ENCODE data around the gene BST2.
A peak's percentile ranks its signal among the peaks of the same experiment; 100 is the strongest.

Gene BST2

DNA sequence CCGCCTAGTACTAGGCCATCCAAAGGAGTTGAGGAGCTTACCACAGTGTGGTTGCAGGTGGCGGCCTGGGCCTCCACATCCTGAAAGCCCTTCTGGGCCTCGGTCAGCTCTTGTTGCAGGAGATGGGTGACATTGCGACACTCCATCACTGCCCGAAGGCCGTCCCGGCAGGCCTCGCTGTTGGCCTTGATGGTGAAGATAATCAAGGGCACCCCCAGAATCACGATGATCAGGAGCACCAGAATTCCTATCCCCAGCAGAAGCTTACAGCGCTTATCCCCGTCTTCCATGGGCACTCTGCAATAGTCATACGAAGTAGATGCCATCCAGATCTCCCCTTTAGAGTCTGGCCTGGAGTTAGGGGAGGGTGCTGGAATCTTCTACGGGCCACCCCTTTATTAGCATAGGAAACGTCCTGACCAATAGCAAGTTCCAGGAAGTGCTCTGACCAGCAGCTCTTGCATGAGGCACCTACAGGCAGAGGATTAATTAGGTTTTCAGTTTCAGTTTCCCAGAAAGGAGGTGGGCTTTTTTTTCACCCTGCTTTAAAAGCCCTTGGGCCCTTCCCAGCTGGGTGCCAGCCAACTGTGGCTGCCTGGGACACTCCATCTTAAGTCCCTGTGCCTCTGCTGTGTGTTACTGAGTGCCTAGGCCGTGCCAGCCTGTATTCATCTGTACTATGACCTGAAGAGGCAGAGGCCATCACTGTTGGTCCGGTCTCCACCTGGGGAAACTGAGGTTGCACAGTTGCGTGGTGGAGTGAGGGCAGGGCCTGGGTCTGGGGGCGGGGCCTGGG lies at the start of gene BST2:
TSS of gene BST2 (minus strand) at position 381 of the 796 bp plus-strand sequence. CDS start at position 326, 55 bp downstream.
- no peak for DNase-seq

GRCh38 chr19:17454576-17455071 lies 49.2 kb upstream of the BST2 start:
- DNase-seq: no peak

DNA sequence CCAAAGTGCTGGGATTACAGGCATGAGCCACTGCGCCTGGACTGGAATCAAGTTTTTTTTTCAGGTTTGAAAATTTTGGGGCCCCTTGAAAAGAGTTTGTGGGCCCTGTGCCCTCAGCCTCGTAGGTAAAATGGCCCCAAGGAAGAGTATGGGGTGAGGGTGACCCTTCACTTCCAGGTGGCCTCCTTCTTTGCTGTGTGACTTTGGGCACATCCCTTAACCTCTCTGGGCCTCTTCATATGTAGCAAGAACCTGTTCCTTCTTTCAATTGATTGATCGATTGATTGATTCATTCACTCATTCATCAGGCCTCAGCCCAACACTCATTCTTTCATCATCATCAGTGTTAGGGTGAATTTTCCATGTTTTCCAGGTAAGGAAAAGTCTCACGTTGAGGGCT lies 46.4 kb upstream of the BST2 start:
- DNase-seq: no peak

DNA sequence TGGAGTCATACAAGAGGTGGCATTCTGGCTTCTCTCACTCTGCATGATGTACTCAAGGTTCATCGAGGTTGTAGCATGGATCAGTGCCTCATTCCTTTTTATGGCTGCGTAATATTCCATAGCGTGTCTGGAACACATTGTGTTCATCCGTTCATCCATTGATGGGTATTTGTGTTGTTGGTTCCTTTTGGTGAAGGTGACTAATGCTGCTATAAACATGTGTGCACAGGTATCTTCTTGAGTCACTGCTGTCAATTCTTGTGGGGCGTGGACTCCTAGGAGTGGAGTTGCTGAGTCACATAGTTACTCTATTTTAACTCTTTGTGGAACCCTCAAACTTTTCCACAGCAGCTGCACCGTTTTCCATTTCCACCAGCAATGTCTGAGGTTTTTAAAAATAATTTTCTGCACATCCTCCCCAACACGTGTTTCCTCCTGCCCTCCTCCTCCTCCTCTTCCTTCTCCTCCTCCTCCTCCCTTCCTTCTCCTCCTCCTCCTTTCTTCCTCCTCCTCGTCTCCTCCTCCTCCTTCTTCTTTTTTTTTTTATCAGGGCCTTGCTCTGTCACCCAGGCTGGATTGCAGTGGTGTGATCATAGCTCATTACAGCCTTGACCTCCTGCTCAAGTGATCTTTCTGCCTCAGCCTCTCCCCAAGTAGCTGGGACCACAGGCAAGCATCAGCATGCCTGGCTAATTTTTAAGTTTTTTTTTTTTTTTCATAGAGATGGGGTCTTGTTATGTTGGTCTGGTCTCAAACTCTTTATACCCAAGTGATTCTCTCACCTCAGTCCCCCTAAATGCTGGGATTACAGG lies 45.0 kb upstream of the BST2 start:
- no peak for DNase-seq

- peak; percentile 56 for DNase-seq
These were observed 42.9 kb upstream of the BST2 start, which contains the start of gene TMEM221 for GRCh38 chr19:17448131-17448967. Gene TMEM221 (minus strand): TSS chr19:17448668. CDS start chr19:17448462, 206 bp downstream.

DNA sequence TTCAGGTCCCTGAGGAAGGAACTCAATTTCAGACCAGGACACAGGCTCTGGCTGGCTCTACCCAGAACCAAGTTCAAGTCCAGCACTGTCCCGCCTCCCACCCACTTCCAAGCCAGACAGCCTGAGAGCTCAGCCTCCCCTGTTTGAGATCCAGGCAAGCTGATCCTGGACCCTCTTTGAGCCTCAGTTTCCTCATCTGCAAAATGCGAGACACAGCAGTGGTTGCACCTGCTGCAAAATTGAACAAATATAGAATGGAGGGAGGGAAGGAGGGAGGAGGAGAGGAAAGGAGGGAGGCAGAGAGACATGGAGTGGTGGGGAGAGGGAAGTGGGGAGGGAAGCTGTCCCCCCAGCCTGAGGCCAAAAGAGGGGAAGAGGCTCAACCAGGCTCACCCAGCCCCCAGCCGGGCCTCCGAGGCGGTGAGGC lies 42.3 kb upstream of the BST2 start:
- no peak for DNase-seq

DNA sequence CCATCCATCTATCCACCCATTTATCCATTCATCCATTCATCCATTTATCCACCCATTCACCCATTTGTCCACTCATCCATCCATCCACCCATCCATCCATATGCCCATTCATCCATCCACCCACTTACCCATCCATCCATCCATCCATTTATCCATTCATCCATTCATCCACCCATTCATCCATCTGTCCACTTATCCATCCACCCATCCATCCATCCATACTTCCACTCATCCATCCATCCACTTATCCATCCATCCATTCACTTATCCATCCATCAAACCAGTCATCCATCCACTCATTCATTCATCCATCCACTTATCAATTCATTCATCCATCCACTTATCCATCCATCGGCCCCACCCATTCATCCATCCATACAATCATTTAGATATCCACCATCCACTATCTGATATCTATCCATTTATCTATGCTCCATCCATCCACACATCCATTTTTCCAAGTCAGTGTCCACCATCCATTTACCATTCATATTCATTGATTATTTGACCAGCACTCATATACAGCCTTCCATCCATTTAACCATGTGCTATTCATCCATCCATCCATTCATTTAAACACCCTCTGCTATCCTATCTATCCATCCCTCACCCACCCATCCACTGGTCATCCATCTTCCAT lies 40.2 kb upstream of the BST2 start:
- no peak for DNase-seq

- no peak for DNase-seq
These were observed 36.0 kb upstream of the BST2 start for GRCh38 chr19:17441241-17442021.

DNA sequence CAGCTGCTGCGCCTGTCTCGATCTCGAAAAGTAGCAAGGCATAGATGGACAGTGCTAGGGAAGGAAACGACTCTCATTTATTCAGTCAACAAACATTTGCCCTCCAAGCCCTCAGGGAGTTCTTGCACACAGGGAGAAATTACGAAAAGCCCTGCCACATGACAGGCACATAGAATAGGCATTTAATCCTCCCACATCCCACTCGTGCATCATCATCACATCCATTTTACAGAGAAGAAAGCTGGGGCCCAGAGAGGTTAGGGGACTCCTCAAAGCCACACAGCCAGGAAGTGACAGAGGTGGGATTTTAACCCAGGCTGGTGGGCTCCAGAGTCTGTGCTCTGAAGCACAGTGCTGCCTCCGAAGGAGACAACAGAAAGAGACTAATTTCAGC lies 31.4 kb upstream of the BST2 start:
- no peak for DNase-seq

GRCh38 chr19:17436094-17436873 lies 30.9 kb upstream of the BST2 start:
- DNase-seq: no peak

GRCh38 chr19:17435218-17435617 lies 29.8 kb upstream of the BST2 start:
- DNase-seq: no peak

- no peak for DNase-seq
These were observed 26.0 kb upstream of the BST2 start for GRCh38 chr19:17431417-17431816.

DNA sequence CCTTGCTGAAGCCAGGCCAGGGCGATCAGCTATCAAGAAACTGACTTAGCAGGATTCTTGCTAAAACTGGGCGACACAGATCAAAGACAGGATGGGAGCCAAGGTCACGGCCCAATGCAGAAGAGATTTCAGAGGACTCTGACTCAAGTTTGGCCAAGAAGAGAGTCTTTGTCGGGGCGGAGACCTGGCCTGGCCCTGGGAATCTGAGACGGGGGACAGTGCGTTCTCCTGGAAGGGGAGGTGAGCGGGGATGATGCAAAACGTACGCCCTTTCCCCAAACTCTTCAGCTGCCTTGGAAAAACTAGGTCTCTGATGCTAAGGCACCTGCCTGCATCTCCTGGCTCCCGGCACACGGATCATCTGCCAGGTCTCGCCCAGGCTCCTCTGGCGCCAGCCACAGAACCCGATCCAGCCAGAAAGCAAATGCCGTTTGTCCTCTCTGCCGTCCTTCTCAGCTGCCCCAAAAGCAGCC lies 24.2 kb upstream of the BST2 start:
- DNase-seq: no peak

GRCh38 chr19:17424743-17425365 lies 19.4 kb upstream of the BST2 start:
- DNase-seq: no peak

- DNase-seq: no peak
These were observed 18.2 kb upstream of the BST2 start for GRCh38 chr19:17423429-17424208.

- DNase-seq: no peak
These were observed 16.5 kb upstream of the BST2 start for GRCh38 chr19:17421942-17422341.

DNA sequence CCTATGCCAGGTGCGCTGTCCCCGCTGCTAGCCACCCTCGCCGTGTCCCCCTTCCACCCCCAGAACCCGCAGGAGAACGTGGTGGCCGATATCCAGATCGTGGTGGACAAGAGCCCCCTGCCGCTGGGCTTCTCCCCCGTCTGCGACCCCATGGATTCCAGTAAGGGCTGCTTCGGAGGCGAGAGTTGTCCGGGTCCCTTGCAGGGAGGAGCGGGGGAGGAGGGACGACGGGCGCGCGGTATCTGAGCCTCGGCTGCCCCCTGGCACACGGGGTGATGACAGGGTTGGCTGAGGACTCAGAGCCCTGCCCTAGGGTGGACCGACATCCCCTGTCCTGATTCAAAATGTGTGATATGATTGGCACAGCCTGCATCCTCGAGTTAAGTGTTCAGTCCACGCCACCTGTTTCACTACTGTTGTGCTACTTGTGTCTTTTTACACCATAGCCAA lies 15.1 kb upstream of the BST2 start:
- DNase-seq: peak; percentile 9

- DNase-seq: peak; percentile 94
These were observed 14.4 kb upstream of the BST2 start, which contains the start of gene MVB12A for GRCh38 chr19:17419621-17420474. Gene MVB12A (plus strand): TSS chr19:17420047. CDS start chr19:17420136, 89 bp downstream.
